Thyroid gland (tissue), 4 donors: ENCODE measurements around the gene CGRRF1.

Source experiments
- CTCF ChIP-seq, 6 experiments: fragments of 200-600 bp in 3 of 6; fragments of 450-650 bp in 3 of 6; sonication (generic) in 3 of 6; IDR thresholded peaks; one replicate each; pipeline ENCODE4 v1.5.1; 2016 to 2019; ENCODE audit warnings: antibody characterized with exemption in 6 of 6, mild to moderate bottlenecking in 2 of 6, inconsistent platforms in 1 of 6, moderate library complexity in 1 of 6
- POLR2A ChIP-seq, 2 donors: fragments of 450-650 bp; IDR thresholded peaks; one replicate each; pipeline ENCODE4 v1.6.1; 2017; ENCODE audit warnings: antibody characterized with exemption in 2 of 2, mild to moderate bottlenecking in 2 of 2, moderate library complexity in 1 of 2

GRCh38 chr14:54585214-54585613 lies 75.5 kb downstream of the CGRRF1 start:
- TF ChIP-seq CTCF (IDR thresholded peaks at IDR 0.05) (no peak), POLR2A (IDR thresholded peaks at IDR 0.05) (no peak)
